Non-pigmented ciliary epithelial cell (primary cell): ENCODE measurements around the gene PRKAR1A.
"Not testable (repeated sequence)": the region's sequence is repeated elsewhere in the genome, so short reads cannot be mapped to it uniquely, and the experiment has no call there.

Experiments used
- DNase-seq: peaks from one replicate; pipeline ENCODE4 v3.0.0-alpha.2; 2010; ENCODE audit warnings: low read depth

PRKAR1A gene

DNA sequence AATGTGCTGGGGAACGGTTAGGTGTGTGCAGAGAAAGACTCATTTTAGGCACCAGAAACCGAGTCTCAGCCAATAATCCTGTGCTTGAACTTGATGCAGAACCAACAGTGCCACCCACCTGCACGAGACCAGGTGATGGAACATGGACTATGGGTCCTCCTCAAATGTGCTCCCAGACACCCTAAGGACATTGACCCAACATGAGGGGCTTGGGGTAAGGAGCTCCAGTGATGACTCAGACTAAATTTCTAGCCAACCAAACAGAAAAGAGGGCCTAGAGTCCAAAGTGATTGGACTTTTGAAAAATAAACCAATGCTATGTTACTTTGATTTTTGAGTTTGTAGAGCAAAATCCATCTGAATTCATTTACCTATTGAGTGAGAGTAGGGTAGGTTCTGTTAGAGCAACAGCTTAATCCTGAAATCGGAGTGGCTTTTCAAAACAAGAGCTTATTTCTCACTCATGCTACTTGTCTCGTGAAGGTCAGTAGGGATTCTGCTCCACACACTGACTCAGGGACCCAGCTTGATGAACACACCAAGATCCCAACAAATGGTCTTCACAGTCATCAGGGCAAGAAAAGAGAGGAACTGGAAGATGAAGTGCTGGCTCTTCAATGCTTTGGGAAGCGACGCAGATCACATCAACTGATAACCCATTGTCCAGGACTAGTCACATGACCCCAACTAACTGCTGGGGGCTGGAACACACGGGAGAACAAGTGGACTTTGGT is 67.1 kb downstream of the PRKAR1A start:
- no peak for DNase-seq

DNA sequence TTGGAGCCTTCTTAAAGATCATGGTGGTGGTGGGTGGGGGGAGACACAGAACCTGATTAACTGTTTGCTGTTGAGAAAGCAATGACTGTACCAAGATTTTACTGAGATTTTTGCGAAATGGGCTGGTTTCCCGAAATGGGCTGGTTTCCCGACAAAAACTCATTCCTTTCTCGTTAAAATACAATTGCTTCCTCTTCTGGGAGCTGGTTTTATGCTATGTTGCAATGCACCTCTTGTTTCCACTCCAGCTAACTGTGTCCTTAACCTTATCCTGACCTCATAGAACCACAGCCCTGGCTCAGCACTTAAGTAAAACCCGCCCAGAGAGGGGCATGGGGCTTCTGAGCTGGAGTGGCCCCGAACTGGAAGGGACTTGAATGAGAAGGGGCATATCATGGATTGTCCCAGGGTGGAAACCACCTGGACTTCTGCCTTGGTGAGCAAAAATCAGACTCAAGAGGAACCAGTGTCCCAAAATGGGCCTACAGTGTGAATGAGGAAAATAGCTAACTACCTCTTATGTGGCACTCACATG is 68.1 kb downstream of the PRKAR1A start:
- peak; percentile 20 for DNase-seq

DNA sequence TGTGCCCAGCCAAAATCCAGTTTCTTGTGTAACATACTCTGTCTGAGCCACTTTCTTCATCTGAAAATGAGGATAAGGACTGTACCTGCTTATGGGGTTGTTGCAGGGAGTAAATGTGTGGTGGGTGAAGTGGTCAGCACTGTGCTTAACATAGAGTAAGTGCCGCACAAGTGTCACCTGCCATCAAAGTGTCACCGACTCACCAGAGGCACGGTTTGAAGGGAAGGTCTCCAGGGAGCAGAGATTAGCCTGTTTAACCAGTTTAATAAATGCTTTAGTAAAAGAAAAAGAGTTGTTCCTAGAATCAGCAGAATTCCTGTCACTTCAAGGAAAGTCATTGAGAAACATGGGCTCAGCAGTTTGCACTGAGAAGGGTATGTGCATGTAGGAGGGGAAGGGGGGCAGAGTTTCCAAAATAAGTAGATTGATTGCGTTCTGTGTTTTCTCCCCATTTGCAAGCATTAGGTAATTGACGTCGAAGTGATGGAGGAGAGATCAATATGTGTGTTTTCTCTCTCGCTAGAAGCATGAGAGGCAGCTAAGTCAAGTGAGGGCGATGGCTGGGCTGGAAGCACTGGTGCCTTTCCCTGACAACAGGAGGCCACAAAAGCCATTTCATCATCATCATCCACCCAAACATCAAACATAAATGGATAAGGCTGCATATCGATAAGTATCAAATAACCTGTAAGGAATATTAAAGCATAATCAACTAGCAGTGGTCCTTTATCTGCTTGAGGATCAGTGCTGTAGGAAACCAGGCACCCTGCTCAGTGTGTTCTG is 69.8 kb downstream of the PRKAR1A start:
- no peak for DNase-seq

GRCh38 chr17:68582867-68583266 is 70.6 kb downstream of the PRKAR1A start:
- DNase-seq: not testable (repeated sequence)

GRCh38 chr17:68584581-68585303 is 72.5 kb downstream of the PRKAR1A start:
- DNase-seq: no peak

- no peak for DNase-seq
Observed at GRCh38 chr17:68585643-68586042, 73.4 kb downstream of the PRKAR1A start.

DNA sequence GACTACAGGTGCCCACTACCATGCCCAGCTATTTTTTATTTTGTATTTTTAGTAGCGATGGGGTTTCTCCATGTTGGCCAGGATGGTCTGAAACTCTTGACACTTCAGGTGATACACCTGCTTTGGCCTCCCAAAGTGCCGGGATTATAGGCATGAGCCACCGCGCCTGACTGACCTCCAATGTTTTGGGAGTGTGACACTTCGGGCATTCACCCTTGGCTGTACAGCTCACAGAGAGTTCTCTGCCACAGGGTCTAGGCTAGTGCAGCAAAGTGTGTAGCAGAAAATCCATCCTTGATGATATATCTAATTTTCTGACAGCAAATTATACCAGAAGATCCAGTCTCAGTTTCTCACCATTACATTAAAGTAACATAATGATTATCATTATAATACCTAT is 74.8 kb downstream of the PRKAR1A start:
- DNase-seq: no peak

GRCh38 chr17:68587847-68588246 is 75.6 kb downstream of the PRKAR1A start:
- no peak for DNase-seq

DNA sequence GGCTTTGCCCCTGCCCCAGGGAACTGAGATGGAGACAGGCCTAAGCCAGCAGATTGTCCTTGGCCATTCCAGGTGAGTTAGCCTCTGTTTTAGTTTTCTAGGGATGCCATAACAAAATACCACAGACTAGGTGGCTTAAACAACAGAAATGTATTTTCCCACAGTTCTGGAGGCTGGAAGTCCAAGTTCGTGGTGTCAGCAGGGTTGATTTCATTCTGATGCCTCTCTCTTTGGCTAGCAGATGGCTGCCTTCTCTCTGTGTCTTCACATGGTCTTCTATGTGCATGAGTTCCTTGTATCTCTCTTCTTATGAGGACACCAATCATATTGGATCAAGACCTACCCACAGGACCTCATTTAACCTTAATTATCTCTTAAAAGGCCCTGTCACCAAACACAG is 76.1 kb downstream of the PRKAR1A start:
- DNase-seq: no peak

- DNase-seq: no peak
Observed at GRCh38 chr17:68589086-68589485, 76.9 kb downstream of the PRKAR1A start.

- DNase-seq: no peak
Observed at GRCh38 chr17:68591583-68591982, 79.4 kb downstream of the PRKAR1A start.

- DNase-seq: no peak
Observed at GRCh38 chr17:68592009-68592408, 79.8 kb downstream of the PRKAR1A start.

DNA sequence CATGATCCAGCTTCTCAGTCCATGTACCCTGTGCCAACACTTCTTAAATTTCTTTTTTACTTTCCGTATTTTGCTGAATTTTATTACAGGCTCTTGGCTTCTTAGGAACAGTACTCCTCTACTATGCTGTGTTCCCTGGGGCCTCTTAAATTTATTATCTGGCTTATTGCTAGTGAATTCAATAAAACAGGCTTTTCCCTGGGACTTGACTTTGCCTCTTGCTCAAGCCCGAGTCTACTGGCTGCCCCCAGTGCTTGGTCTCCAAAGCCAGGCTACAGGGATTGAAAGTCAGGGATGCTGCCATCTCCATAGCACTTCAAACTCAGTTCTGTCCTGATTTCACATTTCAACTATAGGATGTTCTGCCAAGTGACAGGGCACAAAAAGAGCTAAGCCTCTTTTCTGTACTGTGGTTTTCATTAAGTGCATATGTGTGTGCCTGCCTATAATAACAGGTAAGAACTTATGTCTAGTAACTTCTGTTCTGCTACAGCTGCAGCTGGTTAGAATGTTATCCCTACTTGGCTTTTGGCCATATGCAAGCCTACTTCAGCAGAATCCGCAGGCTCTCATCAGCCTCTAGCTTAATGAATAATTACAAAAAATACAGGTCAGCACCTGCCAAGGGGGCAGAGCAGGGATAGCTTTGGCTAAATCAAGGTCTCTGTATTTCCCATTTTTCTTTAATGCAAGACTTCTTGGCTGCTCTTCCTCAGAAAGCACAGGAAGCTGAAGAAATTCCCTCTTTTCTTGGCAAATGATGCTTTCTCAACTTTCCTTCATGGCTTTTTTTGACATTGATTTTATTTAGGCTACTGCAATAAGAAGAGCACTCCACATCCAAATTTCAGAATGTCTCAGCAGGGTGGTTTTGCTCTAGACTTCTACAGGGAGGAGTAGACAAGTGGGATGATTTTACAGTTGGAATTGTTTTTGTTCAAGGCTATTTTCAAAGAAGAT is 80.7 kb downstream of the PRKAR1A start:
- DNase-seq: no peak

GRCh38 chr17:68594552-68594951 is 82.3 kb downstream of the PRKAR1A start:
- DNase-seq: no peak

GRCh38 chr17:68595496-68595895 is 83.3 kb downstream of the PRKAR1A start:
- DNase-seq: no peak

GRCh38 chr17:68595986-68596385 is 83.8 kb downstream of the PRKAR1A start:
- no peak for DNase-seq

GRCh38 chr17:68596411-68596945 is 84.2 kb downstream of the PRKAR1A start:
- no peak for DNase-seq

DNA sequence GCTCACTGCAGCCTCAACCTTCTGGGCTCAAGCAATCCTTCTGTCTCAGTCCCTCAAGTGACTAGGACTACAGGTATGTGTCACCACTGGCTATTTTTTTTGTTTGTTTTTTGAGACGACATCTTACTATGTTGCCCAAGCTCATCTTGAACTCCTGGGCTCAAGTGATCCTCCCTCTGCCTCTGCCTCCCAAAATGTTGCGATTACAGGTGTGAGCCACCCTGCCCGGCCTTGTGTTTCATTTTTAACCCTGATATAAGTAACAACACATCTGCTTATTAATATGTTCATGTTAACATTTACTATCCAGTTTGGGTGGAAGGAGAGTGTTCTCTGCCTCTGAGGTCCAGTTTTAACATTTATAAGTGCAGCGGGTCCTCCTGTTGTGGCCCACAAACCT is 85.8 kb downstream of the PRKAR1A start:
- no peak for DNase-seq

- no peak for DNase-seq
Observed at GRCh38 chr17:68598545-68598961, 86.3 kb downstream of the PRKAR1A start.

DNA sequence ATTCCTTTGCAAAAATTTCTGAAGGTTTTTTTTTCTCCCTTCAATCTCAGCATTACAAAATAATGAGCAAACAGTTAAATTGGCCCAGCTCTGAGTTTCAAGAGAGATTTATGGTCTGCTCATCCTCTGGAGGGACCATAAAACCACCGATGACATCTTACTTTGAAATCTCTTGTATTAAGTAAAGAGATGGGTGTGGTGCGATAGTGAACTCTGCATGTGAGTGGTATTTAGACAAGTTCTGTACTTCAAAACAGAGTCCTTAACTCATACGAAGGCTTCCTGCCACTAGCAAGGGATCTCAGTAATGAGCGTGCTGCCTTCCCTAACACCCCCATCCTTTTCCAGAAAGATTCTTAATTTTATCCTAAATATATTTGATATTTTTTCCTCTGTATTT is 86.9 kb downstream of the PRKAR1A start:
- DNase-seq: no peak

DNA sequence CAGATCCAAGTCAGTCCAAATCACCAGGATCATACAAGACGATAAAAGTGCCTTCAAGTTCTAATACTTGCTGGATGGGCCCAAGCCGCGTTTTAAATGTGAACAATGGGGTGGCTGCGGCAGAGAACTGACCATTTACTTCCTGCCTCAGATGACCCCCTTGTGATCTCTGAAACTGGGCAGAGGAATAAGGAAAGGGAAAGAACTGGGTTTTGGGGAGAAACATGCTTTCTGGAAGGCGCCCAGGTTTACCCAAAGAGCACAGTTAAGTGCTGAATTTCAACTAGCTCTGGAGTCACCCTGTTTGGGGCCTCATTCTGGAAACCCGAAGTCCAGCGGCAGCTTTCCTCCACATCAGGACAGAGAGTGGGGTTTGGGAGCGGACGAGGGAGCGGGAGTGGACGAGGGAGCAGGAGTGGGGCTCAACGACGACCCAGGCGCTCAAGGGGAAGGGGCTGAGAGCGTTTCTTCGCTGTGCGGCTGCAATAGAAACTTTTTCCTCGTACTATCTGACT is 87.4 kb downstream of the PRKAR1A start:
- no peak for DNase-seq
